Nephron progenitor cell (in vitro differentiated cells): Measurements from ENCODE around the gene POLN.

Experiments
- DNase-seq: peaks from one replicate; pipeline ENCODE4 v3.0.0; 2021
- H3K27ac Mint-ChIP-seq: 2 replicates; pipeline ENCODE4 v1.8.0; 2021; ENCODE audit warnings: mild to moderate bottlenecking, moderate library complexity, mixed read lengths
- H3K27me3 Mint-ChIP-seq: 2 replicates; pipeline ENCODE4 v1.8.0; 2021; ENCODE audit warnings: mild to moderate bottlenecking, low read depth, mixed read lengths; ENCODE audit not compliant: poor library complexity
- H3K36me3 Mint-ChIP-seq: 2 replicates; pipeline ENCODE4 v1.8.0; 2021; ENCODE audit warnings: low read depth, mixed read lengths
- H3K4me1 Mint-ChIP-seq: 2 replicates; pipeline ENCODE4 v1.8.0; 2021; ENCODE audit warnings: mixed read lengths
- H3K4me3 Mint-ChIP-seq: 2 replicates; pipeline ENCODE4 v1.8.0; 2021; ENCODE audit warnings: mild to moderate bottlenecking, moderate library complexity, mixed read lengths
- H3K9me3 Mint-ChIP-seq: 2 replicates; pipeline ENCODE4 v1.8.0; 2021; ENCODE audit warnings: mild to moderate bottlenecking, moderate library complexity, mixed read lengths
- TF ChIP-seq, protein P1 (sequence below): fragments of 200-600 bp; sonication (generic); IDR thresholded peaks from 2 replicates; pipeline ENCODE4 v1.5.0; 2021; ENCODE audit warnings: antibody characterized with exemption

POLN gene

DNA sequence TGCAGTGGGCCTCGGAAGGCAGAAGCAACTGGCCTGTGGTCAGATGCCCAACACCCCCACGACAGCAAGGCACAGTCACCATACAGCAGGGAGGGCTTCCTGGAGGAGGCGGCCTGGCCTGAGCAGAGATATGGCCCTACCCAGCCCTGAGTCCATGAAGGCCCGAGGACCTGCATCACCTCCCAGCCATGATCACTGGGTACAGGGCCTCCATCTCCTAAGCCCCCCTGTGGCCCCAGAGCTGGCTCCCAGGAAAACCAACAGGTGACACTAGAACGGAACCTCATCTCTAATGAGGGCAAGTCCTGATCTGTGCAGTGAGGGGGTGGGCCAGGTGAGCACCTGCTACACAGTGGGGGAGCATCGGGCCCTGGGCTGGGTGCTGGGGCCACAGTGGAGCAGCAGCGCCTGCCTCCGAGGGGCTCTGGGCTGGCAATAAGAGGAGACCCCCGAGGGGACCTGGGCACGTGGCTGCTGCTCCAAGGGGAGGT, 46.2 kb upstream of the POLN start:
- Mint-ChIP-seq H3K27me3 (peaks cover 7% of the 10 kb centered on the region), H3K36me3 (no peaks in the 10 kb centered on the region), H3K9me3 (no peaks in the 10 kb centered on the region), H3K4me3 (no peak overlapping the region), H3K4me1 (peaks cover 42% of the 10 kb centered on the region), H3K27ac (no peak overlapping the region)
- no peak for DNase-seq
- TF ChIP-seq, protein P1, sequence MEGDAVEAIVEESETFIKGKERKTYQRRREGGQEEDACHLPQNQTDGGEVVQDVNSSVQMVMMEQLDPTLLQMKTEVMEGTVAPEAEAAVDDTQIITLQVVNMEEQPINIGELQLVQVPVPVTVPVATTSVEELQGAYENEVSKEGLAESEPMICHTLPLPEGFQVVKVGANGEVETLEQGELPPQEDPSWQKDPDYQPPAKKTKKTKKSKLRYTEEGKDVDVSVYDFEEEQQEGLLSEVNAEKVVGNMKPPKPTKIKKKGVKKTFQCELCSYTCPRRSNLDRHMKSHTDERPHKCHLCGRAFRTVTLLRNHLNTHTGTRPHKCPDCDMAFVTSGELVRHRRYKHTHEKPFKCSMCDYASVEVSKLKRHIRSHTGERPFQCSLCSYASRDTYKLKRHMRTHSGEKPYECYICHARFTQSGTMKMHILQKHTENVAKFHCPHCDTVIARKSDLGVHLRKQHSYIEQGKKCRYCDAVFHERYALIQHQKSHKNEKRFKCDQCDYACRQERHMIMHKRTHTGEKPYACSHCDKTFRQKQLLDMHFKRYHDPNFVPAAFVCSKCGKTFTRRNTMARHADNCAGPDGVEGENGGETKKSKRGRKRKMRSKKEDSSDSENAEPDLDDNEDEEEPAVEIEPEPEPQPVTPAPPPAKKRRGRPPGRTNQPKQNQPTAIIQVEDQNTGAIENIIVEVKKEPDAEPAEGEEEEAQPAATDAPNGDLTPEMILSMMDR: no peak

DNA sequence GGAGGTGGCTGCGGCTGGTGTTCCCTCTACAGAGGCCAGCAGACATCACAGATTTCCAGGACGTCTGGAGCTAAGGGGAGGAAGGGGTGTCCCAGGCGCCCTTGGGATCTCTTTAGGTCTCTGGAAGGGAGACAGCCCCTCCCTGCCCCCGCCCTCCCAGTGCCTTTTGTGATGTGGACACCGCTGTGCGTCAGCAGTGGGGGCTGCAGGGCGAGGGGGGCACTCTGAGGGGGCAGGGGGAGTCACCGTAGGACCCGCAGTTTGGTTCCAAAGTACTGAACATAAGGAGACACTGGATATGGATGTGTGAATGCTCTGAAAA, 45.6 kb upstream of the POLN start:
- Mint-ChIP-seq H3K4me1 (peaks cover 38% of the 10 kb centered on the region), H3K9me3 (no peaks in the 10 kb centered on the region), H3K27ac (peak overlapping the region; percentile 39), H3K4me3 (no peak overlapping the region), H3K36me3 (no peaks in the 10 kb centered on the region), H3K27me3 (peaks cover 10% of the 10 kb centered on the region)
- DNase-seq: no peak
- TF ChIP-seq, protein P1: no peak

DNA sequence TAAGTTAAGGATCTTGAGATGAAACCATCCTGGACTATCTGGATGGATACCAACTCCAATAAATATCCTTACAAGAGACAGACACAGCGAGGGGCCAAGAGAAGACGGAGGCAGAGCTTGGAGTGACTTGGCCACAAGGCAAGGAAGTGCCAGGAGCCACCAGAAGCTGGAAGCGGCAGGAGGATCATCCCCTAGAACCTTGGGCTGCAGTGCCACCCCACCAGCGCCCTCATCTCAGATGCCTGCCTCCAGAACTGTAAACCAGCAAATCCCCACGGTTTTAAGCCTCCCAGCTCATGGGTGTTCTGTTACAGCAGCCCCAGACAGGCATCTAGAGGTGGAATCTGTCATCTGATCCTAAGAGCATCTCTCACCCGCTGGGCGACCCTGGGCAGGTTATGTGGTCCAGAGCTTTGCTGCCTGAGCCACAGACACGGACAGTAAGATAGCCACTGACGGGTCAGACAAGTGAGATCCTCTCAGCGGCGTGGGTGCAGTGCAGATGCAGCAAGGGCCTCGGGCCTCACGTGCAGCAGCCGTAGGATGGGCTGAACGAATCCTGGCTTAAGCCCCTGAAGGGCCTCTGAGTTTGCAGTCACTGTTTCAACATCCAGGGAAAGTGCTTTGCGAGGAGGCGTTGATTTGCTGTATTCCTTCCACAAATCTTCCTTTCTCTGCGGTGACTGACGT, 45.1 kb upstream of the POLN start:
- H3K27me3 Mint-ChIP-seq: peaks cover 7% of the 10 kb centered on the region
- no peaks in the 10 kb centered on the region for H3K9me3 Mint-ChIP-seq
- H3K36me3 Mint-ChIP-seq: no peaks in the 10 kb centered on the region
- H3K27ac Mint-ChIP-seq: peak overlapping the region; percentile 39
- no peak for DNase-seq
- H3K4me1 Mint-ChIP-seq: peaks cover 33% of the 10 kb centered on the region
- TF ChIP-seq, protein P1: no peak
- no peak overlapping the region for H3K4me3 Mint-ChIP-seq

DNA sequence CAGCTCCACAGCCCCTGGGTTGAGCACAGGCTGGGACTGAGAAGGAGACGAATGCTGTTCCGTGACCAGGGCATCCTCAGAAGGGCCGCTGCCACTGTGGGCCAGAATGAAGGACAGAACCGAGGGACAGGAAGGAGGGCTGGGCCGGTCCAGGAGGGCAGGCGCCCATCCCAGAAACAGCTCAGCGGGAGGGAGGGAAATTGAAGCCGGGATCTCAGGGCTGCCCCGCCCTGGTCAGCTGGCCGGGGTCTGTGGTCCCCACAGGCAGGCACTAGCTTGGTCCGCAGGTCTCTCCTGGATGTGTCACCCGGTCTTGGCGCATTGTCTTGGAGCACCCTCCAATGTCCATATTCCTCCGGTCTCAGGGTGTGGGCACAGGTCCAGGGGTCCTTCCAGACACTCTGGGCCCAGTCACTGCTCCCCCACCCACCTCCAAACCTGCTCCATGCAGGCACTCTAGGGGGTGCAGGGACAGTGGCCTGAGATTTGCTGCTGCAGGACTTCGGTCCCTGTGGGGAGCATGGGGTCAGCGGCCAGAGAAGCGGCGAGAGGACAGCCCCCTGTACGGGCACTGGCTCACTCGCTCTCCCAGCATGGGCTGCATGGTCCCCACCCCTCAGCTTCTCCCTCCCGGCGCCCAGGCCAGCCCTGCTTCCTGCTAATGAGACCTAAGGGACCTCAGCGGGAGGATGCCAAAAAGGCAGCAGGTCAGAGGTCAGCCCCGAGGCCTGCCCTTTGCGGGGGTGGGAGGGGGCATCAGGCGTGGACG, 43.9 kb upstream of the POLN start:
- Mint-ChIP-seq H3K27ac (no peak overlapping the region), H3K36me3 (no peaks in the 10 kb centered on the region), H3K4me1 (peaks cover 41% of the 10 kb centered on the region), H3K4me3 (no peak overlapping the region), H3K9me3 (no peaks in the 10 kb centered on the region), H3K27me3 (peaks cover 12% of the 10 kb centered on the region)
- DNase-seq: no peak
- TF ChIP-seq, protein P1: no peak

DNA sequence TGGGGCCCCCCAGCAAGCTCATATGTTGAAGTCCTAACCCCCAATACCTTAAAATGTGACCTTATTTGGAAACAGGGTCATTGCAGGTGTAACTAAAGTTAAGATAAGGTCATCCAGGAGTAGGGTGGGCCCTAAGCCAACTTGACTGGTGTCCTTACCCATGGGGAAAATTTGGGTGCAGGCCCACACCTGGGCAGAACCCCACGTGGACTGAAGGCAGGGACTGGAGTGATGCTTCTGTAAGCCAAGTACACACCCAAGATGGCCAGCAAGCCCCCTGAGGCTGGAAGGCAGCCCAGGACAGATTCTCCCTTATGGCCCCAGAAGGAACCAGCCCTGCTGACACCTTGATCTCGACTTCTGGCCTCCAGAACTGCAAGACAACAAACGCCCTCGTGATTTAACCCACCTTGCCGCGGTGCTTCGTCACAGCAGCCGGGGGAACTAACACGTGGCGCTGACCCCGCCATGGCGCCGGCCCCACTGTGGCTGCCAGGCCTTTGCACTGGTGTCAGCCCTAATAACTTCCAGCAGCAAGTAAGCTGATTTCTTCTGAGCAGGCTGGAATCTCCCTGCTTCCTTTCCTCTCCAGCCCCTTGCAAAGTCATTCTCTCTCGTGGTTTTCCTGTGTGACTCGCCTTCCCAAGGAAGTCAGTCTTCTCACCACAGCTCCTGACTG, 43.2 kb upstream of the POLN start:
- Mint-ChIP-seq H3K36me3 (no peaks in the 10 kb centered on the region), H3K27ac (no peak overlapping the region), H3K9me3 (no peaks in the 10 kb centered on the region), H3K4me1 (peaks cover 40% of the 10 kb centered on the region), H3K27me3 (peaks cover 12% of the 10 kb centered on the region), H3K4me3 (no peak overlapping the region)
- no peak for DNase-seq
- TF ChIP-seq, protein P1: no peak
